ENCODE measurements around the gene EIF4EBP3.

GRCh38 chr5:140545606-140546005 is 1.9 kb upstream of the EIF4EBP3 start:
- no peak for TF ChIP-seq POLR2A (IDR thresholded peaks at IDR 0.05)
- TF ChIP-seq, protein P1, sequence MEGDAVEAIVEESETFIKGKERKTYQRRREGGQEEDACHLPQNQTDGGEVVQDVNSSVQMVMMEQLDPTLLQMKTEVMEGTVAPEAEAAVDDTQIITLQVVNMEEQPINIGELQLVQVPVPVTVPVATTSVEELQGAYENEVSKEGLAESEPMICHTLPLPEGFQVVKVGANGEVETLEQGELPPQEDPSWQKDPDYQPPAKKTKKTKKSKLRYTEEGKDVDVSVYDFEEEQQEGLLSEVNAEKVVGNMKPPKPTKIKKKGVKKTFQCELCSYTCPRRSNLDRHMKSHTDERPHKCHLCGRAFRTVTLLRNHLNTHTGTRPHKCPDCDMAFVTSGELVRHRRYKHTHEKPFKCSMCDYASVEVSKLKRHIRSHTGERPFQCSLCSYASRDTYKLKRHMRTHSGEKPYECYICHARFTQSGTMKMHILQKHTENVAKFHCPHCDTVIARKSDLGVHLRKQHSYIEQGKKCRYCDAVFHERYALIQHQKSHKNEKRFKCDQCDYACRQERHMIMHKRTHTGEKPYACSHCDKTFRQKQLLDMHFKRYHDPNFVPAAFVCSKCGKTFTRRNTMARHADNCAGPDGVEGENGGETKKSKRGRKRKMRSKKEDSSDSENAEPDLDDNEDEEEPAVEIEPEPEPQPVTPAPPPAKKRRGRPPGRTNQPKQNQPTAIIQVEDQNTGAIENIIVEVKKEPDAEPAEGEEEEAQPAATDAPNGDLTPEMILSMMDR (IDR thresholded peaks at IDR 0.05): no peak

Data from thyroid gland (tissue), 4 donors.